Neural cell (in vitro differentiated cells): ENCODE data around the gene UTP14C.

Experiments
- CTCF ChIP-seq: fragments of 450-650 bp; IDR thresholded peaks from 2 replicates; pipeline ENCODE4 v1.5.1; 2014; ENCODE audit warnings: antibody characterized with exemption, mild to moderate bottlenecking, moderate library complexity; ENCODE audit not compliant: poor library complexity, severe bottlenecking
- EP300 ChIP-seq: fragments of 450-650 bp; conservative IDR thresholded peaks from 2 replicates; pipeline ENCODE4 v1.6.1; 2014; ENCODE audit warnings: antibody characterized with exemption, mild to moderate bottlenecking, moderate library complexity; ENCODE audit not compliant: poor library complexity, severe bottlenecking
- EZH2 ChIP-seq: fragments of 200-600, 300-800 bp; shearing (Covaris generic), sonication (generic); IDR thresholded peaks from 2 replicates; pipeline ENCODE4 v1.6.1; 2014; ENCODE audit warnings: antibody characterized with exemption, low read length, borderline replicate concordance, mild to moderate bottlenecking; ENCODE audit not compliant: insufficient read depth, poor library complexity, severe bottlenecking
- SMC3 ChIP-seq: fragments of 450-650 bp; conservative IDR thresholded peaks from 2 replicates; pipeline ENCODE4 v1.6.1; 2014; ENCODE audit warnings: antibody characterized with exemption, mild to moderate bottlenecking, moderate library complexity; ENCODE audit not compliant: poor library complexity
- TAF1 ChIP-seq: IDR thresholded peaks from 2 replicates; pipeline ENCODE4 v1.6.1; 2012; ENCODE audit warnings: low read depth

GRCh38 chr13:52043675-52044074 lies 19.2 kb downstream of the UTP14C start:
- TF ChIP-seq CTCF (no peak), EP300 (no peak), EZH2 (no peak), TAF1 (no peak), SMC3 (no peak)
